Adipocyte (in vitro differentiated cells): ENCODE results near the gene CDCA4.
"Not testable (repeated sequence)": the region's sequence is repeated elsewhere in the genome, so short reads cannot be mapped to it uniquely, and the experiment has no call there.

ENCODE experiments used
- DNase-seq: peaks from one replicate; pipeline ENCODE4 v3.0.0-alpha.2; 2015; ENCODE audit warnings: low read depth
- H3K27me3 ChIP-seq: replicated peaks from 2 replicates; pipeline ENCODE4 v1.7.0; 2013; ENCODE audit warnings: mild to moderate bottlenecking, low read length, moderate library complexity; ENCODE audit not compliant: control insufficient read depth, insufficient read depth
- H3K36me3 ChIP-seq: 2 replicates; pipeline ENCODE4 v1.7.0; 2013; ENCODE audit warnings: low read length, mild to moderate bottlenecking, moderate library complexity; ENCODE audit not compliant: control insufficient read depth, insufficient read depth, severe bottlenecking
- H3K4me1 ChIP-seq: 2 replicates; pipeline ENCODE4 v1.7.0; 2013; ENCODE audit warnings: mild to moderate bottlenecking, low read length, moderate library complexity; ENCODE audit not compliant: control insufficient read depth, insufficient read depth
- H3K4me3 ChIP-seq: 2 replicates; pipeline ENCODE4 v1.7.0; 2013; ENCODE audit warnings: mild to moderate bottlenecking, low read length, moderate library complexity
- H3K9ac ChIP-seq: 2 replicates; pipeline ENCODE4 v1.7.0; 2013; ENCODE audit warnings: mild to moderate bottlenecking, low read length, moderate library complexity
- H3K9me3 ChIP-seq: 2 replicates; pipeline ENCODE4 v1.7.0; 2013; ENCODE audit warnings: mild to moderate bottlenecking, low read length, moderate library complexity; ENCODE audit not compliant: control insufficient read depth

Gene CDCA4

GRCh38 chr14:105064001-105064400, 43.1 kb upstream of the CDCA4 start:
- Histone ChIP-seq H3K9ac (no peak overlapping the region), H3K9me3 (no peaks in the 10 kb centered on the region), H3K36me3 (no peaks in the 10 kb centered on the region), H3K27me3 (peaks cover 5% of the 10 kb centered on the region), H3K4me3 (no peak overlapping the region), H3K4me1 (peaks cover 11% of the 10 kb centered on the region)
- DNase-seq = no peak

- H3K36me3 ChIP-seq, H3K9ac ChIP-seq, H3K27me3 ChIP-seq, DNase-seq, H3K9me3 ChIP-seq, H3K4me3 ChIP-seq: not testable (repeated sequence)
- peaks cover 13% of the 10 kb centered on the region for H3K4me1 ChIP-seq
Observed at GRCh38 chr14:105063506-105063905, 42.6 kb upstream of the CDCA4 start.

GRCh38 chr14:105063056-105063455, 42.2 kb upstream of the CDCA4 start:
- no peak for DNase-seq
- no peak overlapping the region for H3K4me3 ChIP-seq

GRCh38 chr14:105062048-105062433, 41.2 kb upstream of the CDCA4 start:
- no peaks in the 10 kb centered on the region for H3K36me3 ChIP-seq
- H3K4me3 ChIP-seq = no peak overlapping the region
- no peak for DNase-seq
- peaks cover 13% of the 10 kb centered on the region for H3K4me1 ChIP-seq
- H3K9me3 ChIP-seq = no peaks in the 10 kb centered on the region
- peaks cover 10% of the 10 kb centered on the region for H3K27me3 ChIP-seq
- H3K9ac ChIP-seq = no peak overlapping the region

More at GRCh38 chr14:105063056-105063455, 42.2 kb upstream of the CDCA4 start:
- H3K9ac ChIP-seq = no peak overlapping the region
- H3K9me3 ChIP-seq = no peaks in the 10 kb centered on the region
- no peaks in the 10 kb centered on the region for H3K36me3 ChIP-seq
- peaks cover 13% of the 10 kb centered on the region for H3K4me1 ChIP-seq
- H3K27me3 ChIP-seq = peaks cover 7% of the 10 kb centered on the region

- no peak for DNase-seq
- Histone ChIP-seq H3K36me3 (no peaks in the 10 kb centered on the region), H3K9ac (no peak overlapping the region), H3K9me3 (no peaks in the 10 kb centered on the region), H3K27me3 (peaks cover 14% of the 10 kb centered on the region), H3K4me3 (no peak overlapping the region), H3K4me1 (peaks cover 13% of the 10 kb centered on the region)
Observed at GRCh38 chr14:105061428-105062047, 40.7 kb upstream of the CDCA4 start.

GRCh38 chr14:105060751-105061427, 40.0 kb upstream of the CDCA4 start:
- H3K9ac ChIP-seq = no peak overlapping the region
- H3K4me1 ChIP-seq = peaks cover 13% of the 10 kb centered on the region
- H3K4me3 ChIP-seq = no peak overlapping the region
- H3K27me3 ChIP-seq = peaks cover 19% of the 10 kb centered on the region
- no peaks in the 10 kb centered on the region for H3K9me3 ChIP-seq
- no peaks in the 10 kb centered on the region for H3K36me3 ChIP-seq
- peak; percentile 49 for DNase-seq

GRCh38 chr14:105059925-105060565, 39.2 kb upstream of the CDCA4 start:
- Histone ChIP-seq H3K9me3 (no peaks in the 10 kb centered on the region), H3K4me1 (peaks cover 13% of the 10 kb centered on the region), H3K27me3 (peaks cover 21% of the 10 kb centered on the region), H3K9ac (no peak overlapping the region), H3K36me3 (no peaks in the 10 kb centered on the region), H3K4me3 (no peak overlapping the region)
- DNase-seq = no peak

- peak; percentile 12 for DNase-seq
- H3K9ac ChIP-seq = no peak overlapping the region
- H3K36me3 ChIP-seq = no peaks in the 10 kb centered on the region
- peaks cover 21% of the 10 kb centered on the region for H3K27me3 ChIP-seq
- no peak overlapping the region for H3K4me3 ChIP-seq
- peaks cover 13% of the 10 kb centered on the region for H3K4me1 ChIP-seq
- no peaks in the 10 kb centered on the region for H3K9me3 ChIP-seq
Observed at GRCh38 chr14:105059035-105059924, 38.4 kb upstream of the CDCA4 start.

- Histone ChIP-seq H3K4me3 (no peak overlapping the region), H3K4me1 (peaks cover 13% of the 10 kb centered on the region), H3K36me3 (no peaks in the 10 kb centered on the region), H3K27me3 (peaks cover 24% of the 10 kb centered on the region), H3K9me3 (no peaks in the 10 kb centered on the region), H3K9ac (no peak overlapping the region)
- no peak for DNase-seq
Observed at GRCh38 chr14:105058521-105059034, 37.7 kb upstream of the CDCA4 start.

- Histone ChIP-seq H3K9me3 (no peaks in the 10 kb centered on the region), H3K36me3 (no peaks in the 10 kb centered on the region), H3K9ac (no peak overlapping the region), H3K27me3 (peaks cover 27% of the 10 kb centered on the region), H3K4me3 (no peak overlapping the region), H3K4me1 (peaks cover 10% of the 10 kb centered on the region)
- no peak for DNase-seq
Observed at GRCh38 chr14:105056303-105056831, 35.5 kb upstream of the CDCA4 start.
